HG02623 (cell line): ENCODE measurements around the gene PRXL2B.

Source experiments
- ATAC-seq: cut with Tn5 transposase; IDR thresholded peaks from one replicate; pipeline ENCODE4 v1.9.1; 2021; ENCODE audit warnings: moderate library complexity; ENCODE audit not compliant: unreplicated experiment

The PRXL2B gene

GRCh38 chr1:2597441-2598328 lies 11.1 kb downstream of the PRXL2B start:
- ATAC-seq: no peak

- ATAC-seq: no peak
Observed at GRCh38 chr1:2598329-2598931, 11.9 kb downstream of the PRXL2B start.

- no peak for ATAC-seq
Observed at GRCh38 chr1:2601721-2602303, 15.2 kb downstream of the PRXL2B start.

GRCh38 chr1:2602311-2602835 lies 15.8 kb downstream of the PRXL2B start:
- ATAC-seq: no peak

- ATAC-seq: no peak
Observed at GRCh38 chr1:2602866-2603520, 16.4 kb downstream of the PRXL2B start.

GRCh38 chr1:2603521-2604155 lies 17.1 kb downstream of the PRXL2B start:
- ATAC-seq: no peak

- no peak for ATAC-seq
Observed at GRCh38 chr1:2604156-2604843, 17.7 kb downstream of the PRXL2B start.

GRCh38 chr1:2604844-2605508 lies 18.4 kb downstream of the PRXL2B start:
- ATAC-seq: no peak

GRCh38 chr1:2605509-2606395 lies 19.2 kb downstream of the PRXL2B start:
- no peak for ATAC-seq

GRCh38 chr1:2606396-2606880 lies 19.9 kb downstream of the PRXL2B start:
- ATAC-seq: no peak

GRCh38 chr1:2606881-2607621 lies 20.5 kb downstream of the PRXL2B start:
- ATAC-seq: no peak

GRCh38 chr1:2607641-2608091 lies 21.1 kb downstream of the PRXL2B start:
- ATAC-seq: no peak

GRCh38 chr1:2609319-2610035 lies 22.9 kb downstream of the PRXL2B start:
- ATAC-seq: no peak

GRCh38 chr1:2610036-2610959 lies 23.7 kb downstream of the PRXL2B start:
- ATAC-seq: no peak

- ATAC-seq: no peak
Observed at GRCh38 chr1:2611031-2611501, 24.5 kb downstream of the PRXL2B start.
